H1 (cell line): Measurements from ENCODE around the gene NEU3. TPM values are rescaled to one million over a fixed set of nuclear protein-coding genes. Genes with fewer than 3 reads are reported as not detected.

Experiments used
- CTCF ChIA-PET: fragments of 300-600 bp; sonication (Branson Sonifier 250); formaldehyde crosslinking; loops from one replicate; lab custom pipeline; 2021; ENCODE audit not compliant: partially characterized antibody; lab: Charles Lee
- POLR2A ChIA-PET: fragments of 300-600 bp; sonication (Branson Sonifier 250); formaldehyde crosslinking; loops from one replicate; lab custom pipeline; 2021; ENCODE audit warnings: inconsistent platforms; ENCODE audit not compliant: partially characterized antibody; lab: Charles Lee
- DNase-seq, 2 experiments: peaks; one replicate each; pipeline versions ENCODE4 v3.0.0 to v3.0.0-alpha.2; 2010 to 2022; ENCODE audit warnings: low spot score in 2 of 2, low read depth in 1 of 2, mixed read lengths in 1 of 2
- FAIRE-seq: peaks from 2 replicates; lab custom pipeline; 2011; peaks lifted over from hg19 to GRCh38; lab: Jason Lieb, UNC
- H2AFZ ChIP-seq: 2 replicates; pipeline ENCODE4 v1.8.1; 2012; ENCODE audit warnings: low read length, inconsistent platforms
- H2AK5ac ChIP-seq: 2 replicates; pipeline ENCODE4 v1.6.1; 2013; ENCODE audit warnings: low read depth, low read length
- H2BK120ac ChIP-seq: replicated peaks from 2 replicates; pipeline ENCODE3; 2013; ENCODE audit warnings: low read depth, low read length, inconsistent platforms
- H2BK12ac ChIP-seq: 2 replicates; pipeline ENCODE4 v1.6.1; 2013; ENCODE audit warnings: low read depth, low read length
- H2BK15ac ChIP-seq: 2 replicates; pipeline ENCODE4 v1.6.1; 2013; ENCODE audit warnings: low read length
- H2BK20ac ChIP-seq: 2 replicates; pipeline ENCODE4 v1.6.1; 2013; ENCODE audit warnings: low read length
- H2BK5ac ChIP-seq: 2 replicates; pipeline ENCODE4 v1.6.1; 2013; ENCODE audit warnings: low read depth, low read length
- H3K14ac ChIP-seq: 2 replicates; pipeline ENCODE4 v1.6.1; 2013; ENCODE audit warnings: inconsistent platforms; ENCODE audit not compliant: insufficient read length
- H3K18ac ChIP-seq: 2 replicates; pipeline ENCODE4 v1.6.1; 2013; ENCODE audit warnings: low read length; ENCODE audit errors: extremely low read depth
- H3K23ac ChIP-seq: 2 replicates; pipeline ENCODE4 v1.6.1; 2013; ENCODE audit warnings: inconsistent platforms; ENCODE audit not compliant: insufficient read length
- H3K23me2 ChIP-seq: 2 replicates; pipeline ENCODE4 v1.6.1; 2013; ENCODE audit warnings: low read depth, low read length
- H3K27ac ChIP-seq: 2 replicates; pipeline ENCODE4 v1.6.1; 2011; ENCODE audit warnings: low read depth, low read length, inconsistent platforms
- H3K27me3 ChIP-seq, 4 experiments: replicated peaks in 1 of 4; 1 replicate in 1 of 4; 2 replicates in 3 of 4; pipeline versions ENCODE4 v1.6.1 to v1.8.1; 2011 to 2013; ENCODE audit warnings: low read length in 3 of 4, mild to moderate bottlenecking in 3 of 4, inconsistent platforms in 2 of 4, mixed read lengths in 2 of 4, moderate library complexity in 1 of 4; ENCODE audit not compliant: control insufficient read depth in 3 of 4, insufficient read depth in 3 of 4; ENCODE audit errors: extremely low read depth in 1 of 4
- H3K36me3 ChIP-seq, 4 experiments: 2 replicates each; pipeline versions ENCODE4 v1.6.1 to v1.8.1; 2011 to 2013; ENCODE audit warnings: mild to moderate bottlenecking in 4 of 4, low read length in 3 of 4, moderate library complexity in 2 of 4, control low read depth in 1 of 4, inconsistent platforms in 1 of 4; ENCODE audit not compliant: insufficient read depth in 4 of 4, control insufficient read depth in 2 of 4
- H3K4ac ChIP-seq: replicated peaks from 2 replicates; pipeline ENCODE3; 2013; ENCODE audit warnings: low read length, low read depth, mixed read lengths, inconsistent platforms; ENCODE audit not compliant: insufficient read length
- H3K4me1 ChIP-seq, 4 experiments: replicated peaks in 1 of 4; 1 replicate in 1 of 4; 2 replicates in 3 of 4; pipeline versions ENCODE4 v1.6.1 to v1.8.1; 2011 to 2013; ENCODE audit warnings: low read length in 3 of 4, inconsistent platforms in 2 of 4, mixed read lengths in 1 of 4; ENCODE audit not compliant: insufficient read depth in 4 of 4, control insufficient read depth in 3 of 4
- H3K4me2 ChIP-seq, 2 experiments: 2 replicates each; pipeline versions ENCODE4 v1.6.1 to v1.8.1; 2011 to 2013; ENCODE audit warnings: low read depth in 2 of 2, low read length in 2 of 2, control low read depth in 1 of 2, inconsistent platforms in 1 of 2, mild to moderate bottlenecking in 1 of 2; ENCODE audit not compliant: insufficient read depth in 1 of 2
- H3K4me3 ChIP-seq, 4 experiments: fragments of 200-600, 300-600 bp in 1 of 4; sonication (generic), shearing (Covaris generic), sonication (Bioruptor Twin) in 1 of 4; 2 replicates each; pipeline versions ENCODE4 v1.5.1 to v1.8.1; 2011 to 2016; ENCODE audit warnings: low read length in 4 of 4, low read depth in 3 of 4, control low read depth in 2 of 4, inconsistent platforms in 2 of 4, mild to moderate bottlenecking in 2 of 4, mixed read lengths in 1 of 4, moderate library complexity in 1 of 4; ENCODE audit not compliant: insufficient read depth in 2 of 4; ENCODE audit errors: extremely low read depth in 1 of 4
- H3K56ac ChIP-seq: replicated peaks from 2 replicates; pipeline ENCODE3; 2013; ENCODE audit warnings: low read depth, mild to moderate bottlenecking, mixed read lengths, low read length, inconsistent platforms; ENCODE audit not compliant: insufficient read length
- H3K79me1 ChIP-seq: 2 replicates; pipeline ENCODE4 v1.6.1; 2013; ENCODE audit warnings: low read depth, low read length, control low read depth
- H3K79me2 ChIP-seq, 2 experiments: 2 replicates each; pipeline versions ENCODE4 v1.6.1 to v1.8.1; 2012 to 2013; ENCODE audit warnings: low read length in 2 of 2, mild to moderate bottlenecking in 2 of 2, inconsistent platforms in 1 of 2; ENCODE audit not compliant: insufficient read depth in 2 of 2, control insufficient read depth in 1 of 2
- H3K9ac ChIP-seq, 4 experiments: replicated peaks in 1 of 4; 1 replicate in 1 of 4; 2 replicates in 3 of 4; pipeline versions ENCODE4 v1.6.1 to v1.8.1; 2011 to 2013; ENCODE audit warnings: low read depth in 3 of 4, low read length in 3 of 4, control low read depth in 2 of 4, mild to moderate bottlenecking in 2 of 4, moderate library complexity in 2 of 4, inconsistent platforms in 1 of 4; ENCODE audit errors: extremely low read depth in 1 of 4
- H3K9me3 ChIP-seq, 2 experiments: 2 replicates each; pipeline versions ENCODE4 v1.6.1 to v1.8.1; 2012 to 2013; ENCODE audit warnings: mild to moderate bottlenecking in 2 of 2, moderate library complexity in 2 of 2, control low read depth in 1 of 2, inconsistent platforms in 1 of 2, low read depth in 1 of 2, low read length in 1 of 2, mixed read lengths in 1 of 2; ENCODE audit not compliant: insufficient read depth in 2 of 2
- H4K20me1 ChIP-seq, 2 experiments: replicated peaks in 1 of 2; 2 replicates each; pipeline versions ENCODE3 to v1.8.1; 2011 to 2013; ENCODE audit warnings: inconsistent platforms in 2 of 2, low read length in 2 of 2, mild to moderate bottlenecking in 1 of 2; ENCODE audit not compliant: insufficient read depth in 2 of 2, control insufficient read depth in 1 of 2
- H4K5ac ChIP-seq: 2 replicates; pipeline ENCODE4 v1.6.1; 2013; ENCODE audit warnings: low read length, low read depth, mixed read lengths, inconsistent platforms; ENCODE audit not compliant: insufficient read length
- H4K8ac ChIP-seq: 2 replicates; pipeline ENCODE4 v1.8.0; 2013; ENCODE audit warnings: mild to moderate bottlenecking, moderate library complexity, low read length, inconsistent platforms; ENCODE audit not compliant: insufficient read depth; ENCODE audit errors: extremely low read depth
- H4K91ac ChIP-seq: replicated peaks from 2 replicates; pipeline ENCODE3; 2013; ENCODE audit warnings: low read length, mixed read lengths, inconsistent platforms; ENCODE audit not compliant: insufficient read length
- BCL11A ChIP-seq, 2 experiments: IDR thresholded peaks; one replicate each; pipeline ENCODE4 v1.6.1; 2011; ENCODE audit warnings: low read depth in 2 of 2, low read length in 2 of 2, mild to moderate bottlenecking in 2 of 2
- EP300 ChIP-seq, 2 experiments: IDR thresholded peaks; 1 replicate in 1 of 2; 2 replicates in 1 of 2; pipeline ENCODE4 v1.6.1; 2011 to 2012; ENCODE audit warnings: low read depth in 2 of 2, low read length in 2 of 2, mild to moderate bottlenecking in 2 of 2, borderline replicate concordance in 1 of 2, inconsistent platforms in 1 of 2, moderate library complexity in 1 of 2
- JUND ChIP-seq: IDR thresholded peaks from 2 replicates; pipeline ENCODE4 v1.6.1; 2011; ENCODE audit warnings: mild to moderate bottlenecking, improper control_type of control experiment, low read length
- SAP30 ChIP-seq: fragments of 300-600 bp; sonication (generic); IDR thresholded peaks from 2 replicates; pipeline ENCODE4 v1.7.1; 2012; ENCODE audit warnings: low read length, moderate library complexity, mild to moderate bottlenecking, inconsistent platforms; ENCODE audit not compliant: insufficient read depth, insufficient replicate concordance
- WGBS, 2 experiments: shearing (Covaris generic) in 1 of 2; methylation state at CpG; one replicate each; pipeline versions ENCODE4 v1.1.6 to v1.1.7; 2013 to 2015; ENCODE audit warnings: low lambda C conversion rate in 2 of 2, mixed read lengths in 2 of 2, inconsistent platforms in 1 of 2, low coverage in 1 of 2, missing lambda C conversion rate in 1 of 2; ENCODE audit not compliant: insufficient replicate concordance in 2 of 2, insufficient coverage in 1 of 2, insufficient read length in 1 of 2; ENCODE audit errors: extremely low coverage in 1 of 2, missing lambda C conversion rate in 1 of 2; 5-methylcytosine and 5-hydroxymethylcytosine counted together
- polyA plus RNA-seq, 7 experiments: library from polyadenylated mRNA; depleted of rRNA in 3 of 7; stranded (reverse) in 5 of 7; unstranded in 2 of 7; fragments of >200 nt in 5 of 7; fragments of 200-250 nt in 2 of 7; gene quantifications; 1 replicate in 5 of 7; 2 replicates in 1 of 7; 4 replicates in 1 of 7; pipeline versions ENCODE4 v1.2.1 to v1.2.3, GENCODE V29; 2011 to 2013; ENCODE audit warnings: missing spikeins in 2 of 7, mixed read lengths in 2 of 7
- total RNA-seq: library from RNA; stranded (reverse); fragmentation: NEBNext Ultra II Directional; extraction: Animal tissue kit (Norgen Biotek cat#: 25700); gene quantifications from 2 replicates; pipeline ENCODE4 v1.2.1, GENCODE V29; 2021

The NEU3 gene
- total and polyA plus RNA-seq, 2 of the 8 experiments (the other 6 are each of a cell fraction or from before 2014, with no cell fraction given), result 8.9 to 15.6 TPM

GRCh38 chr11:74942073-74942759 is 46.5 kb upstream of the NEU3 start:
- no peak overlapping the region for H4K5ac ChIP-seq
- CTCF ChIA-PET, result interaction anchor here (0.7 to 3.8 kb wide), 5 partner anchors 10 to 337 kb away, joined by 3 to 35 read pairs (median 3); no protein-coding TSS in a partner anchor

More at GRCh38 chr11:74942073-74942759, 46.5 kb upstream of the NEU3 start:
- Histone ChIP-seq H2BK12ac (no peak overlapping the region), H3K4me1 (no peaks in the 10 kb centered on the region), H3K9me3 (no peaks in the 10 kb centered on the region), H3K14ac (no peak overlapping the region), H2BK20ac (no peak overlapping the region), H4K91ac (no peak overlapping the region), H2BK15ac (no peak overlapping the region), H2AK5ac (no peak overlapping the region), H3K4ac (no peak overlapping the region), H3K79me1 (no peaks in the 10 kb centered on the region), H2AFZ (no peak overlapping the region), H4K20me1 (no peaks in the 10 kb centered on the region), H4K8ac (no peak overlapping the region), H3K23ac (no peak overlapping the region), H3K36me3 (no peaks in the 10 kb centered on the region; a peak in 2 of 8 replicates), H3K9ac (no peak overlapping the region), H2BK5ac (no peak overlapping the region), H3K4me3 (no peak overlapping the region), H3K56ac (no peak overlapping the region), H3K27ac (no peak overlapping the region), H3K4me2 (no peak overlapping the region), H2BK120ac (no peak overlapping the region), H3K18ac (no peak overlapping the region), H3K79me2 (no peaks in the 10 kb centered on the region), H3K27me3 (no peaks in the 10 kb centered on the region), H3K23me2 (peaks cover 2% of the 10 kb centered on the region; the same call in 1 of the 2 replicates)
- no peak for TF ChIP-seq EP300 (IDR thresholded peaks at IDR 0.05; ENCODE audit: borderline replicate concordance in 1 of 2, low read depth in 2 of 2, low read length in 2 of 2)
- TF ChIP-seq BCL11A (IDR thresholded peaks at IDR 0.05; ENCODE audit: low read depth in 2 of 2, low read length in 2 of 2), result no peak
- no peak for TF ChIP-seq SAP30
- TF ChIP-seq JUND, result no peak
- 78% methylated on average over 5 of the region's 5 CpGs; no CpG with 5 or more reads in 1 of the 2 experiments for WGBS, 2 experiments
- DNase-seq (no peak), FAIRE-seq (no peak)
- POLR2A ChIA-PET, result interaction anchor here (0.9 kb wide), 1 partner anchor 15 kb away, joined by 3 read pairs; no protein-coding TSS in a partner anchor
